IPS-20b (cell line): ENCODE measurements around the gene SLAMF9.

ENCODE experiments used
- H3K27ac ChIP-seq: one replicate; pipeline ENCODE4 v1.5.1; 2013; ENCODE audit warnings: low read length
- H3K27me3 ChIP-seq: 2 replicates; pipeline ENCODE4 v1.6.1; 2013; ENCODE audit warnings: mild to moderate bottlenecking, low read length, inconsistent platforms; ENCODE audit not compliant: insufficient read depth
- H3K36me3 ChIP-seq: 2 replicates; pipeline ENCODE4 v1.6.1; 2013; ENCODE audit warnings: low read depth, mild to moderate bottlenecking, inconsistent platforms, low read length, moderate library complexity; ENCODE audit not compliant: insufficient read depth
- H3K4me1 ChIP-seq: 2 replicates; pipeline ENCODE4 v1.6.1; 2013; ENCODE audit warnings: mild to moderate bottlenecking, control low read depth, inconsistent platforms, low read length, moderate library complexity; ENCODE audit not compliant: insufficient read depth
- H3K4me3 ChIP-seq: 2 replicates; pipeline ENCODE4 v1.5.1; 2013; ENCODE audit warnings: mild to moderate bottlenecking, low read length, inconsistent platforms
- H3K9ac ChIP-seq: 2 replicates; pipeline ENCODE4 v1.6.1; 2013; ENCODE audit warnings: low read depth, mild to moderate bottlenecking, inconsistent platforms, low read length, moderate library complexity
- H3K9me3 ChIP-seq: 2 replicates; pipeline ENCODE4 v1.6.1; 2013; ENCODE audit warnings: mild to moderate bottlenecking, low read depth, low read length, inconsistent platforms; ENCODE audit not compliant: insufficient read depth

Gene SLAMF9

GRCh38 chr1:159953536-159954515 is at the start of gene SLAMF9:
TSS of gene SLAMF9 (minus strand) at chr1:159954237. CDS start at chr1:159954137, 100 bp downstream.
- Histone ChIP-seq H3K27ac (no peak within 1 kb of the TSS), H3K4me3 (no peak within 1 kb of the TSS), H3K4me1 (no peaks in the 10 kb centered on the region), H3K9me3 (no peaks in the 10 kb centered on the region), H3K27me3 (no peaks in the 10 kb centered on the region; the same call in 1 of the 2 replicates), H3K36me3 (no peaks in the 10 kb centered on the region), H3K9ac (no peak within 1 kb of the TSS; the same call in 1 of the 2 replicates)

GRCh38 chr1:160001440-160001839 is 47.4 kb upstream of the SLAMF9 start:
- H3K27ac ChIP-seq, result no peak overlapping the region
- H3K4me1 ChIP-seq, result no peaks in the 10 kb centered on the region
- H3K9ac ChIP-seq, result no peak overlapping the region
- no peak overlapping the region for H3K4me3 ChIP-seq
- H3K9me3 ChIP-seq, result no peaks in the 10 kb centered on the region
- H3K36me3 ChIP-seq, result no peaks in the 10 kb centered on the region
- H3K27me3 ChIP-seq, result no peaks in the 10 kb centered on the region; the same call in 1 of the 2 replicates

GRCh38 chr1:159999204-159999603 is 45.2 kb upstream of the SLAMF9 start:
- Histone ChIP-seq H3K27me3 (no peaks in the 10 kb centered on the region; the same call in 1 of the 2 replicates), H3K27ac (no peak overlapping the region), H3K4me1 (no peaks in the 10 kb centered on the region), H3K9ac (no peak overlapping the region), H3K4me3 (no peak overlapping the region), H3K36me3 (no peaks in the 10 kb centered on the region), H3K9me3 (no peaks in the 10 kb centered on the region)

- H3K36me3 ChIP-seq, result no peaks in the 10 kb centered on the region
- H3K9me3 ChIP-seq, result no peaks in the 10 kb centered on the region
- no peak overlapping the region for H3K4me3 ChIP-seq
- no peaks in the 10 kb centered on the region; the same call in 1 of the 2 replicates for H3K27me3 ChIP-seq
- H3K4me1 ChIP-seq, result no peaks in the 10 kb centered on the region
- no peak overlapping the region for H3K9ac ChIP-seq
- no peak overlapping the region for H3K27ac ChIP-seq
Observed at GRCh38 chr1:159996653-159997052, 42.6 kb upstream of the SLAMF9 start.

GRCh38 chr1:159994896-159995295 is 40.9 kb upstream of the SLAMF9 start:
- no peaks in the 10 kb centered on the region for H3K27me3 ChIP-seq
- no peak overlapping the region for H3K4me3 ChIP-seq
- H3K27ac ChIP-seq, result no peak overlapping the region
- H3K36me3 ChIP-seq, result no peaks in the 10 kb centered on the region
- H3K9me3 ChIP-seq, result no peaks in the 10 kb centered on the region
- H3K9ac ChIP-seq, result no peak overlapping the region
- no peaks in the 10 kb centered on the region for H3K4me1 ChIP-seq

- H3K27ac ChIP-seq, result no peak overlapping the region
- no peaks in the 10 kb centered on the region for H3K9me3 ChIP-seq
- H3K4me1 ChIP-seq, result no peaks in the 10 kb centered on the region
- no peak overlapping the region for H3K4me3 ChIP-seq
- H3K9ac ChIP-seq, result no peak overlapping the region
- no peaks in the 10 kb centered on the region for H3K36me3 ChIP-seq
- H3K27me3 ChIP-seq, result no peaks in the 10 kb centered on the region
Observed at GRCh38 chr1:159993911-159994310, 39.9 kb upstream of the SLAMF9 start.

GRCh38 chr1:159992161-159992560 is 38.1 kb upstream of the SLAMF9 start:
- Histone ChIP-seq H3K27me3 (no peaks in the 10 kb centered on the region), H3K9ac (no peak overlapping the region), H3K27ac (no peak overlapping the region), H3K4me1 (no peaks in the 10 kb centered on the region), H3K4me3 (no peak overlapping the region), H3K9me3 (no peaks in the 10 kb centered on the region), H3K36me3 (no peaks in the 10 kb centered on the region)

- H3K4me1 ChIP-seq, result no peaks in the 10 kb centered on the region
- H3K27ac ChIP-seq, result no peak overlapping the region
- no peak overlapping the region for H3K4me3 ChIP-seq
- H3K27me3 ChIP-seq, result no peaks in the 10 kb centered on the region
- H3K36me3 ChIP-seq, result no peaks in the 10 kb centered on the region
- H3K9ac ChIP-seq, result no peak overlapping the region
- H3K9me3 ChIP-seq, result no peaks in the 10 kb centered on the region
Observed at GRCh38 chr1:159991513-159991912, 37.5 kb upstream of the SLAMF9 start.

- Histone ChIP-seq H3K4me1 (no peaks in the 10 kb centered on the region), H3K4me3 (no peak overlapping the region), H3K27ac (no peak overlapping the region), H3K9ac (no peak overlapping the region), H3K27me3 (no peaks in the 10 kb centered on the region), H3K9me3 (no peaks in the 10 kb centered on the region), H3K36me3 (no peaks in the 10 kb centered on the region)
Observed at GRCh38 chr1:159990005-159990404, 36.0 kb upstream of the SLAMF9 start.

GRCh38 chr1:159989581-159989980 is 35.5 kb upstream of the SLAMF9 start:
- Histone ChIP-seq H3K4me3 (no peak overlapping the region), H3K36me3 (no peaks in the 10 kb centered on the region), H3K27ac (no peak overlapping the region), H3K9me3 (no peaks in the 10 kb centered on the region), H3K4me1 (no peaks in the 10 kb centered on the region), H3K9ac (no peak overlapping the region), H3K27me3 (no peaks in the 10 kb centered on the region)

GRCh38 chr1:159988006-159988405 is 34.0 kb upstream of the SLAMF9 start:
- Histone ChIP-seq H3K36me3 (no peaks in the 10 kb centered on the region), H3K27me3 (no peaks in the 10 kb centered on the region), H3K4me1 (no peaks in the 10 kb centered on the region), H3K4me3 (no peak overlapping the region), H3K9ac (no peak overlapping the region), H3K27ac (no peak overlapping the region), H3K9me3 (no peaks in the 10 kb centered on the region)

GRCh38 chr1:159987186-159987585 is 33.1 kb upstream of the SLAMF9 start:
- no peak overlapping the region for H3K4me3 ChIP-seq
- H3K27me3 ChIP-seq, result no peaks in the 10 kb centered on the region
- H3K27ac ChIP-seq, result no peak overlapping the region
- H3K36me3 ChIP-seq, result no peaks in the 10 kb centered on the region
- no peak overlapping the region for H3K9ac ChIP-seq
- no peaks in the 10 kb centered on the region for H3K4me1 ChIP-seq
- H3K9me3 ChIP-seq, result no peaks in the 10 kb centered on the region
